ENCODE measurements around the gene CXCR6.

CXCR6 gene

DNA sequence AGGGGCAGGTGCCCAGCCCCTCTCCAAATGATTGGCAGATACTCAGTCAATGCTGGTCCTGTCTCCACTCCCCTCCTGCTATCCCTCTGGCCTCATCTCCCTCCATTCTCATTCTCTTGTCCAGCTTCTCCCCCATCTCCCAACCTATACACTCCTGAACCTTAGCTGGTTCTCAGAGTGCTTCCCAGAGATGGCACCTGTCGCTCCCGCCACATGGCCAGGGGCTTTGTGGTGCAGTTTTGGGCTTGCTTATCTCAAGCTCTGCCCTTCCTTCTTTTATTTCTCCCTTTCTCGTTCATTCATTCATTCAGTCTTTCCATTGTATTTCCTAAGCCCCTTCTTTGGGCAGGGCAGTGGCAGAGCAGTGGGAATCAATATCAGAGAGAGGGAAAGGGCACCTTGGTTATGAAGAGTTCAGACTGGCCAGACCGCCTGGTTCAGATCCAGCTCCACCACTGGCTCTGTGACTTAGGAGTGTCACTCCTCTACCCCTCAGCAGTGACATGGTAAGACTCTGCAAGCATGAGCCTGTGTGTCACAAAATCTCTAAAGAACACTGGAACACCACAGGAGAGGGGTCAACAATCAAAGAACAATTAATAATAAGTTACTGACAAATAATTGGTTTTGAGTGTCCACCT is 20.2 kb upstream of the CXCR6 start:
- DNase-seq (ENCODE audit: low spot score) = no peak

DNA sequence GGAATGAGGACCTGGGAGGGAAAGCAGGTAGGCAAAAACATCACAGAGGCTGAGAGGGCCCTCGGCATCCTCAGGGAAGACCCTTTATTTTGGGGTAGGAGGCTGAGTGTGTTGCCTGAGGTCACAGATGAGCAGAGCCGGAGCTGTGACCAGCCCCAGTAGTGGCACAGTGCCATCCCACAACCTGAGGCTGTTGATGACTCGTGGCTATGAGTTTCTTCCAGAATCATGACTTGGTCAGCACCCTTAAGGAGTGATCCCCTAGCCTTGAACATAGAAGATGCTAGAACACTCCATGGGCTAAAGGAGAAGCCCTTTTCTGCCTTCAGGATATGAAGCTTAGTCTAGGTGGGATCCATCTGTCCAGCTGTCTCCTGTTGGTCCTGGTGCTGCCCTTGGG is 19.5 kb upstream of the CXCR6 start:
- DNase-seq (ENCODE audit: low spot score) = no peak

DNA sequence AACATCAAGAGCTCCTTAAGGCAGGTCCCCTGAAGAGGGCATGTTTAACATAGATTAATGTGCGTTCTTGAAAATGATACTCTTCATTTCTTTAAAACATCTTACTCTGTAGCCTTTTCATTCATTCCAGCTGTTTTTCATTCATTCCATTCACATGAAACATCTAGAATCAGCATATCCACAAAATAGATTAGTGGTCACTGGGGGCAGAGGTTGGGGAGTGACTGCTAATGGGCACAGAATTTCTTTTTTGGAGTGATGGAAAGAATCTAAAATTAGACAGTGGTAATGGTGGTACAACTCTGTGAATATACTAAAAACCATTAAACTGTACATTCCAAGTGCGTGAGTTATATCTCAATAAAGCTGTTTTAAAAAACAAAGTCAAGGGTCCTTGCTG is 15.4 kb upstream of the CXCR6 start:
- DNase-seq (ENCODE audit: low spot score) = no peak

DNA sequence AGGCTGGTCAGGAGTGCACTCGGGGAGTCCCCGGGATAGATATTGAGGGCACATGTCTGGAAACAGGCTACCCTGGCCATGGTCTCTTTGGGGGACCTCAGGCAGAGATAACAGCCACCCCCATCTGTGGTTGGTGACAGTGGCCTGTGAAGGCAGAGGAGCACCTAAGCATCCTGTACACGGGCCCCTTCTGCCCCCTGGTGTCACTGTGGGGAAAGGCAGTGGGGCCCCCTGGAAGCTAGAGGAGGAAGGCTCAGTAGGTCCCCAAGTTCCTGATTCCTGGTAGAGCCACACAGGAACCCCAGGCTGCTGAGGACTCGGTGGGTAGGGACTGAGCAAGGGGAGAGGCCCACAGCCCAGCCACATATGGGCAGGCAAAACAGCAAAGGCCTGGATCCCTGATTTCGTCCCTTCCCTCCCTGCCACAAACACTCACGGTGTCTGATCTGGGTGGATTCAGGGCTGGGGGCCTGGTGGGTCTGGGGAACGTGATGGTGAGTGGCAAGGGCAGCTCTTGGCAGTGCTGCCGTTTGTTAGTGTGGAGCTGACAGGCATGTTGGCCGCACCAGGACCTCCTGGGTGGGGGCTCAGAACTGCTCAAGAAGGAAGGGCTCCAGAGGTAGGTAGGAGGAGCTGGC is 14.1 kb upstream of the CXCR6 start:
- DNase-seq (ENCODE audit: low spot score) = peak; percentile 17

- DNase-seq (ENCODE audit: low spot score) = no peak
Measured at GRCh38 chr3:45931496-45931895, 11.8 kb upstream of the CXCR6 start.

DNA sequence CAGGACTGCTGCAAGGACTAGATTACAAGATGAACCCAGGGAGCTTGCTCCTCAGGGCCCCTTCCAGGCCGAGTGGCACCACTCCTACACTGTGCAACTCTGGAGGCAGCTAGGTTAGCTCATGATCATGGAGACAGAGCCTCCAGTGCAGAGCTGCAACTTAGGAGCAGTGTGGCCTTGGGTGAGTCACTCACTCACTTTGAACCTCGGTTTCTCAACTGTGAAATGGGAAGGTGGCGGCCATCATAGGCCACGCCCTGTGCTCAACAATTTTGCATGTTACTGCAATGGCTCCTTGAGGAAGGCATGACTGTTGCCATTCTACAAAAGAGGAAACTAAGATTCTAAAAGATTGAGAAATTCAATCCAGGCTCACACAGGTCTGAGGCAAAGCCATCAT is 11.2 kb upstream of the CXCR6 start:
- DNase-seq (ENCODE audit: low spot score) = no peak

DNA sequence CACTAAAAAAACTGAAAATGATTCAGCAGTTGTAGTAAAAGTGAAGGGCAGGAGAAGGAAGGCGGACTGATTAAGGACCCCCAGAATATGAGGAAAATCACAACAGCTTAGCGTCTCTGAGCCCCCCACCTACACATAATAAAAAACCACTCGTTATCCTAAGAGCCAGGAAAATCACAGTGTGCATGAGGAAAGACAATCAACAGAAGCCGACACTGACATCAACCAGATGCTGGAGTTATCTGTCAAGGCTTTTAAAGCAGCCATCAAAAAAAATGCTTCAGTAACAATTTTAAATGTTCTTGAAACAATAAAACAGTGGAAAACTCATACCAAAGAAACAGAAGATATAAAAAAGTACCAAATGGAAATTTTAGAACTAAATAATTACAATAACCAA is 9.7 kb upstream of the CXCR6 start:
- DNase-seq (ENCODE audit: low spot score) = no peak

- DNase-seq (ENCODE audit: low spot score) = no peak
Measured at GRCh38 chr3:45936261-45936660, 7.0 kb upstream of the CXCR6 start.

DNA sequence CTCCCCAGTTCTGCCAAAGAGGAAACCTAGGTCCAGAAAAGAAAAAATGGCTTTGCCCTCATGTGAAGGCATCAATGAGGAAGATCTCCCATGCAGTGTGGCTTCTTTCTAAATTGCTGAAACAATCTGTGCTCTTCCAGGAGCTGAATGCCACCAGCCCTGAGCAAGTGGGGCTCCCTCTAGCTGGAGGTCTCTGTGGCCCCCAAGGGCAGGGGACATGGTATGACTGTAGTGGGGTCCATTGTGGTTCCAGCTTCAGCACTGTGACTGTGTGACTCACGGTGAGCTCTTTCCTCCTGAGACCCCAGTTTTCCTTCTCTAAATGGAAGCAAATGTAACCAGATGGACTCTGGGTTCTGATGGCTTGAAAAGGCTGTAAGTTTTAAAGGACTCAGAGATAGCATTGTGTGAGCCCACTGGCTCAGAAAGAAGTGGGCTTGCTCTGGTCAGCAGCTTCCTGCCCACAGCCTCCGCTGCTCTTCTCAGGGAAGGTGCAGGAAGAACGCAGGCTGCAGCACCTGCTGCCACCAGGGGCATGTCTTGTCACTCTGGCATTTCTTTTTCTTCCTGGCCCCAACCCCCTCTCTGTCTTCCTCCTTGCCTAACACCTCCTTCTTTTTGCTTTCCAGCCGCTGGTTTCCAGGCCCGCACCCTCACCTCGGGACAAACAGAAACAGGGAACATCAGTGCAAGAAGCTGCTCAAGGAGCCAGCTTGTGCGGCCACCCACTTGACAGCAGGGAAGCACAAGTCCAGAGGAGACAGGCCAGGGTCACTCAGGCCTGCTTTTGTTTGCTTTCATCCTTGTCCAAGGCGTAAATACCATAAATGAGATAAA is 5.8 kb upstream of the CXCR6 start:
- no peak for DNase-seq (ENCODE audit: low spot score)

DNA sequence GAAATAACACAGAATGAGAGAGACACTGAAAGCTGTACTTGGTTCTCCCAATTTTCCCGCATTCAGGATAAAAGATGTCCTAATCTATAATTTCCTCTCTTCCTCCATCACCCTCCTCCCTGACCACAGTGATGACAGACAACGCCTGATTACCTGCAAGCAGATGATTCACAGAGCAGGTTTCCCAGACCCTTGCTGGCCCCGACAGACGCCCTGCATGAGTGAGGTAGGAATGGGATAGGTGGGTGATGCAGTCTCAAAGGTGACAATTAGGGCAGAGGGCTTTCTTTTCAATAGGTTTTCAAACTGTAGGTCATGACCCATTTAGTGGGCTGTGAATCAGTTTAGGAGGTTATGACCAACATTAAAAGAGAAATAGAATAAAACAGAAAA is 5.2 kb upstream of the CXCR6 start:
- no peak for DNase-seq (ENCODE audit: low spot score)

DNA sequence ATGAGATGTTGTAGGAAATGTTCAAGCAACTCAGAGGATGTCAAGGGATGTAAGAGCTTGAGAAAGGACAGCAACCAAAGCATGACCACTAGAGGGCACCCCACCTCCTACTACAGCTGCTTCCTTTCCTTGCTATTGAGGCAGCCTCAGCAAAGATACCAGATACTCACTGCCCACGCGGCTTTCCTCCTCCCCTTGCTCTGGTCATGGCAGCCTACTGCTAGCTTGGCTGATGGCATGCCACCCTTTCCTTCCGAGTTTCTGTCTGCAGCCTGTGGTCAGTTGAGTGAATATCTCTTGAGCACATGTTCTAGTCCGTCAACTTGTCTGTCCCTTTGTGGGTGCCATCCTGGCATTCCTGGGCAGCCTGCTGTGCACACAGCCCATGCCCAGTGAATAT is 4.4 kb upstream of the CXCR6 start:
- DNase-seq (ENCODE audit: low spot score) = peak; percentile 85

GRCh38 chr3:45939341-45939771 is 3.9 kb upstream of the CXCR6 start:
- no peak for DNase-seq (ENCODE audit: low spot score)

DNA sequence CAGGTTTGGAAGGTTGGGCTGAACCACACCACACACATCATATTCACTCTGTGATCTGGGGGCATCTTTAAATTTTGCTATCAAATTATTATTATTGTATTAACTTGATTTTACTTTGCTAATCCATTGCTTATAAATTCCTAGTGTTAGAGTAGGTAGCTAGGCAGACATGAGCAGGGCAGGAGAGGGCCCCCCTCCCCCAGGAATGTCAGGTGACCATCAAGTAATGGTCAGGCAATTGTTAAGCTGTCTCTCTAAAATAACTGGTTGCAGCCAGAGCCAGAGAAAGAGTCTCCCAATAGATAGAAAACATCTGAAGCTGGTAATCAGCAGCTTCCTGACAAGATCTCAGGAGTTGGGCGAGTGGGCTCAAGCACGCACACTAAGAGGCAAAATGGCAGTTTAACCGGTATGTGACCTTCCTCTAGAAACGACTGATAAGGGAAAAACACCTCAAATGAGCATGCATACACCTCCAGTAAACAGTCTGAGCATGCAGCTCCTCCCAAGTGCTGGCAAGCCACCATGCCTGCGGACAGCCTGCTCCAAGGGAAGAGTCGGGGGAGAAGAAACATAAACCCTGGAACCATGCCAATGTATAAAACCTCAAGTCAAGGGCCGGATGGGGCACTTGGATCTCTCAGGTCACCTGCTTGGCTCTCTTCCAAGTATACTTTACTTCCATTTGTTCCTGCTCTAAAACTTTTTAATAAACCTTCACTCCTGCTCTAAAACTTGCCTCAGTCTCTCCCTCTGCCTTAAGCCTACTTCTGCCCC is 3.1 kb upstream of the CXCR6 start:
- DNase-seq (ENCODE audit: low spot score) = no peak

- no peak for DNase-seq (ENCODE audit: low spot score)
Measured at GRCh38 chr3:45940781-45941365, 2.4 kb upstream of the CXCR6 start.

- no peak for DNase-seq (ENCODE audit: low spot score)
Measured at GRCh38 chr3:45942051-45942825, 1.0 kb upstream of the CXCR6 start.

GRCh38 chr3:45944830-45945620 is 1.8 kb downstream of the CXCR6 start:
- no peak for DNase-seq (ENCODE audit: low spot score)

- DNase-seq (ENCODE audit: low spot score) = no peak
Measured at GRCh38 chr3:45946307-45946706, 3.0 kb downstream of the CXCR6 start.

DNA sequence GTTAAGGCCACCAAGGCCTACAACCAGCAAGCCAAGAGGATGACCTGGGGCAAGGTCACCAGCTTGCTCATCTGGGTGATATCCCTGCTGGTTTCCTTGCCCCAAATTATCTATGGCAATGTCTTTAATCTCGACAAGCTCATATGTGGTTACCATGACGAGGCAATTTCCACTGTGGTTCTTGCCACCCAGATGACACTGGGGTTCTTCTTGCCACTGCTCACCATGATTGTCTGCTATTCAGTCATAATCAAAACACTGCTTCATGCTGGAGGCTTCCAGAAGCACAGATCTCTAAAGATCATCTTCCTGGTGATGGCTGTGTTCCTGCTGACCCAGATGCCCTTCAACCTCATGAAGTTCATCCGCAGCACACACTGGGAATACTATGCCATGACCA is 3.6 kb downstream of the CXCR6 start:
- no peak for DNase-seq (ENCODE audit: low spot score)

DNA sequence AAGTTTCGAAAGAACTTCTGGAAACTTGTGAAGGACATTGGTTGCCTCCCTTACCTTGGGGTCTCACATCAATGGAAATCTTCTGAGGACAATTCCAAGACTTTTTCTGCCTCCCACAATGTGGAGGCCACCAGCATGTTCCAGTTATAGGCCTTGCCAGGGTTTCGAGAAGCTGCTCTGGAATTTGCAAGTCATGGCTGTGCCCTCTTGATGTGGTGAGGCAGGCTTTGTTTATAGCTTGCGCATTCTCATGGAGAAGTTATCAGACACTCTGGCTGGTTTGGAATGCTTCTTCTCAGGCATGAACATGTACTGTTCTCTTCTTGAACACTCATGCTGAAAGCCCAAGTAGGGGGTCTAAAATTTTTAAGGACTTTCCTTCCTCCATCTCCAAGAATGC is 4.1 kb downstream of the CXCR6 start:
- peak; percentile 45 for DNase-seq (ENCODE audit: low spot score)

GRCh38 chr3:45948311-45948781 is 5.1 kb downstream of the CXCR6 start:
- DNase-seq (ENCODE audit: low spot score) = no peak
